Activated naive CD8-positive, alpha-beta T cell treated with anti-CD3 and anti-CD28 coated beads, Interleukin-2, amount 10 ng/mL, durations not matched to agents 7 days and 5 days (primary cell): ENCODE results near the gene DNAAF5. TPM values are rescaled to one million over a fixed set of nuclear protein-coding genes. Genes with fewer than 3 reads are reported as not detected.

ENCODE experiments used
- ATAC-seq: fragments of 150-1000 bp; cut with Tn5 transposase; one replicate; pipeline ENCODE4 v1.10.0; 2021; ENCODE audit warnings: low read depth, moderate library complexity
- POLR2A ChIA-PET: fragments of 350-600 bp; sonication (Branson Sonifier 250); formaldehyde crosslinking; loops from one replicate; lab custom pipeline; 2021; ENCODE audit warnings: antibody characterized with exemption; lab: Charles Lee
- DNase-seq: peaks from one replicate; pipeline ENCODE4 v3.0.0; 2021
- H3K27ac Mint-ChIP-seq: one replicate; pipeline ENCODE4 v1.8.0; 2022; ENCODE audit warnings: mild to moderate bottlenecking, mixed read lengths
- H3K27me3 Mint-ChIP-seq: one replicate; pipeline ENCODE4 v1.8.0; 2022; ENCODE audit warnings: mild to moderate bottlenecking, moderate library complexity, mixed read lengths
- H3K36me3 Mint-ChIP-seq: one replicate; pipeline ENCODE4 v1.8.0; 2021; ENCODE audit warnings: mild to moderate bottlenecking, mixed read lengths
- H3K4me1 Mint-ChIP-seq: one replicate; pipeline ENCODE4 v1.8.0; 2021; ENCODE audit warnings: mixed read lengths
- H3K4me3 Mint-ChIP-seq: one replicate; pipeline ENCODE4 v1.8.0; 2022; ENCODE audit warnings: mild to moderate bottlenecking, moderate library complexity, mixed read lengths
- H3K9me3 Mint-ChIP-seq: one replicate; pipeline ENCODE4 v1.8.0; 2021; ENCODE audit warnings: mixed read lengths
- total RNA-seq, 2 experiments: library from RNA; stranded (reverse); gene quantifications; one replicate each; pipeline ENCODE4 v1.2.3, GENCODE V29; 2021

Gene DNAAF5
- total RNA-seq, 2 experiments from 2014 or later, result 18.3 to 22.4 TPM

GRCh38 chr7:774161-775109 is 47.9 kb downstream of the DNAAF5 start:
- no peak overlapping the region for H3K27ac Mint-ChIP-seq
- no peaks in the 10 kb centered on the region for H3K4me1 Mint-ChIP-seq
- H3K27me3 Mint-ChIP-seq, result no peaks in the 10 kb centered on the region
- no peak overlapping the region for H3K4me3 Mint-ChIP-seq
- H3K36me3 Mint-ChIP-seq, result peaks cover 5% of the 10 kb centered on the region
- DNase-seq (peak; percentile 77), ATAC-seq (peak; percentile 70)
- no peaks in the 10 kb centered on the region for H3K9me3 Mint-ChIP-seq
- POLR2A ChIA-PET, result no interaction called here

DNA sequence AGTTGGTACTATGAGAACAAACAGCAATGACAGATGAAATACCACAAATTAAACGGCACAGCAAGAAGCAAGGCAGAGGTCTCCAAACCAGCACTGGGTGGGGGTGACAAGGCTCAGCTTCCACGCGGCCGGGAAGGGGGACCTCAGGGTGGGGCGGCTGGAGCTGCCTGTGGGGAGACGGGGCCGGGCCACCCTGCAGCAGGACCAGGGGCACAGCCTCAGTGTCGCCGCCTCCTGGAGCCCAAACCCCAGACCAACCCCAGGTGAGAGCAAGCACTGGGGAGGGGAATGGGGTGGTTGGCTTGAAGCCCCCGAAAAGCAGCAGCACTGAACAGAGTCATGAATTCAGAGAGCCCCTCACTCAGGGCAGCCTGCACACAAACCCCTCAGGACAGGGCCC is 49.9 kb downstream of the DNAAF5 start:
- no peak overlapping the region for H3K27ac Mint-ChIP-seq
- no peaks in the 10 kb centered on the region for H3K4me1 Mint-ChIP-seq
- no peaks in the 10 kb centered on the region for H3K27me3 Mint-ChIP-seq
- POLR2A ChIA-PET, result no interaction called here
- peaks cover 5% of the 10 kb centered on the region for H3K36me3 Mint-ChIP-seq
- no peaks in the 10 kb centered on the region for H3K9me3 Mint-ChIP-seq
- no peak overlapping the region for H3K4me3 Mint-ChIP-seq
- DNase-seq (no peak), ATAC-seq (no peak)

DNA sequence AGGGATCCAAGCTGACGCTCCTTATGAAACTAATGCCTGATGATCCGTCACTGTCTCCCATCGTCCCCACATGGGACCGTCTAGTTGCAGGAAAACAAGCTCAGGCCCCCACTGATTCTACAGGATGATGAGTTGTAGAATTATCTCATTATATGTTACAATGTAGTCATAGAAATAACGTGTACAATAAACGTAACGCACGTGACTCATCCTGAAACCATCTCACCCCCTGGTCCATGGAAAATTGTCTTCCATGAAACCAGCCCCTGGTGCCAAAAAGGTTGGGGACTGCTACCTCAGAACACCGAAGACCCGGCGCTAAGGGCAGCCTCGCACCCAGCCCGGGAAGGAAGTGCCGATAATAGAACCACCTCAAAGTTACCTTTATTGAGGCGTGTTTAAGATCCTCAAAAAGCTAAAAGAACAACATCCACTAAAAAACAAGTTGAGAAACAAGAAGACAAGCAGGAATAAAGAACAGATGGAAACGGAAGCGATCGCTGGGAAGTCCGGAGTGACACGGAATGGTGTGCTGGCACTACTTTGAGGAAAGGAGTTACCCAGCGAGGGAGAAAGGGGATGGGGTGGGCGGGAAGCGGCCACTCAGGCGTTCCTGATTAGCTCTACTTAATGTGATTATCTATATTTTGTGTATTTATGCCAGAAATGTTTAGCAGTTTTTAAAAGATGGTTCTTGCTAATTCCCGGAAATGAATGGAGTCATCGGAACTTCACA is 50.7 kb downstream of the DNAAF5 start:
- Mint-ChIP-seq H3K4me3 (no peak overlapping the region), H3K27me3 (no peaks in the 10 kb centered on the region), H3K4me1 (no peaks in the 10 kb centered on the region), H3K27ac (no peak overlapping the region), H3K36me3 (peaks cover 6% of the 10 kb centered on the region), H3K9me3 (no peaks in the 10 kb centered on the region)
- POLR2A ChIA-PET, result no interaction called here
- DNase-seq (no peak), ATAC-seq (no peak)

GRCh38 chr7:777728-778078 is 51.2 kb downstream of the DNAAF5 start:
- H3K4me1 Mint-ChIP-seq, result no peaks in the 10 kb centered on the region
- H3K27me3 Mint-ChIP-seq, result no peaks in the 10 kb centered on the region
- POLR2A ChIA-PET, result no interaction called here
- no peak overlapping the region for H3K4me3 Mint-ChIP-seq
- no peaks in the 10 kb centered on the region for H3K9me3 Mint-ChIP-seq
- H3K36me3 Mint-ChIP-seq, result peaks cover 7% of the 10 kb centered on the region
- H3K27ac Mint-ChIP-seq, result no peak overlapping the region
- DNase-seq (no peak), ATAC-seq (no peak)

GRCh38 chr7:778271-778967 is 51.9 kb downstream of the DNAAF5 start:
- no peak for ATAC-seq
- no peak for DNase-seq
- Mint-ChIP-seq H3K36me3 (peaks cover 10% of the 10 kb centered on the region), H3K9me3 (no peaks in the 10 kb centered on the region), H3K4me1 (no peaks in the 10 kb centered on the region), H3K27ac (no peak overlapping the region), H3K27me3 (no peaks in the 10 kb centered on the region), H3K4me3 (no peak overlapping the region)
- POLR2A ChIA-PET, result no interaction called here

DNA sequence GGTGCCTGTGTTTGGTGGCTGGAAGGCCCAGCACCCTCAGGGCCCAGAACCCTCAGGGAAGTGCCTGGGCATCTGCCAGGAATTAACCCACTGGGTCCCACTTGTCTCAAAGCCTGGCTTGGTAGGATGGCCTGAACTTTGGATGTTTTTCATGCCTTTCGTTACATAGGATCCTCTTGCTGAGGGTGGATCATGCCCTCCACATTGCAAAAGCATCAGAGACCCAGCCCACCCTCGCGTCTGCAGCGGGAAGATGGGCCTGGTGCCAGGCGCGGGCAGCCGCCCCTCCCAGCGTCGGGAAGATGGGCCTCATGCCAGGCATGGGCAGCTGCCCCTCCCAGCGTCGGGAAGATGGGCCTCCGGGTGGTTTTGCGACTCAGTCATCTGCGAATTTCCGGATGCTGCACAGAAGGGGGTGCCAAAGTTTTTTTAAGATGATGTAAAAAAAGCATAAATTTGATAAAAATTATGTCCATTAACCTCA is 52.5 kb downstream of the DNAAF5 start:
- DNase-seq, result no peak
- H3K27ac Mint-ChIP-seq, result no peak overlapping the region

DNA sequence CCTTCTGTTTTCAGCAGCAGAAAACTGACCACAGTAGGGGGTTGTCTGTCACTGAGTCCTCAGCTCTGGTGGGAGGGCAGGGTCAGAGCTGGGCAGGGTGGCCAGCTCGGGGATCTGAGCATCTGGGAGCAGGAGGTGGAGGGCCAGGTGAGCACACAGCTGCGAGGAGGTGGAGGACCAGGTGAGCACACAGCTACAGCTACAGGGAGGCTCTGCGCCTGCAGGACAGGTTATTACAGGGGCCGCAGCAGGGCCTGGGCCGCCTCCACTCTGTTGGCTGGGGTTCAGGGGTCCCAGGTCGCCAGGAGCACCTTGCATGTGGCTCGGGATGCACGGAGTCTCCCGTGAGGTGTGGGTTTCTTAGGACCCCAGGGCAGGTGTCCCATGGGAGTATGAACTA is 53.0 kb downstream of the DNAAF5 start:
- no peak for DNase-seq
- Mint-ChIP-seq H3K9me3 (no peaks in the 10 kb centered on the region), H3K36me3 (peaks cover 17% of the 10 kb centered on the region), H3K27me3 (no peaks in the 10 kb centered on the region), H3K27ac (no peak overlapping the region), H3K4me1 (no peaks in the 10 kb centered on the region), H3K4me3 (no peak overlapping the region)
- POLR2A ChIA-PET, result no interaction called here
- ATAC-seq, result no peak

More for the DNA sequence above, 52.5 kb downstream of the DNAAF5 start:
- H3K27me3 Mint-ChIP-seq, result no peaks in the 10 kb centered on the region
- ATAC-seq, result no peak
- H3K36me3 Mint-ChIP-seq, result peaks cover 13% of the 10 kb centered on the region
- H3K9me3 Mint-ChIP-seq, result no peaks in the 10 kb centered on the region
- POLR2A ChIA-PET, result no interaction called here
- H3K4me3 Mint-ChIP-seq, result no peak overlapping the region
- no peaks in the 10 kb centered on the region for H3K4me1 Mint-ChIP-seq

GRCh38 chr7:780081-780480 is 53.6 kb downstream of the DNAAF5 start:
- Mint-ChIP-seq H3K9me3 (no peaks in the 10 kb centered on the region), H3K36me3 (peaks cover 17% of the 10 kb centered on the region), H3K4me1 (no peaks in the 10 kb centered on the region), H3K27ac (no peak overlapping the region), H3K27me3 (no peaks in the 10 kb centered on the region), H3K4me3 (no peak overlapping the region)
- no peak for ATAC-seq
- DNase-seq, result no peak
- POLR2A ChIA-PET, result no interaction called here

- H3K36me3 Mint-ChIP-seq, result peaks cover 16% of the 10 kb centered on the region
- ATAC-seq (no peak), DNase-seq (no peak)
- no peak overlapping the region for H3K4me3 Mint-ChIP-seq
- no peaks in the 10 kb centered on the region for H3K4me1 Mint-ChIP-seq
- no peaks in the 10 kb centered on the region for H3K27me3 Mint-ChIP-seq
- no peaks in the 10 kb centered on the region for H3K9me3 Mint-ChIP-seq
- H3K27ac Mint-ChIP-seq, result no peak overlapping the region
- POLR2A ChIA-PET, result no interaction called here
Observed at GRCh38 chr7:780516-780915, 54.0 kb downstream of the DNAAF5 start.

DNA sequence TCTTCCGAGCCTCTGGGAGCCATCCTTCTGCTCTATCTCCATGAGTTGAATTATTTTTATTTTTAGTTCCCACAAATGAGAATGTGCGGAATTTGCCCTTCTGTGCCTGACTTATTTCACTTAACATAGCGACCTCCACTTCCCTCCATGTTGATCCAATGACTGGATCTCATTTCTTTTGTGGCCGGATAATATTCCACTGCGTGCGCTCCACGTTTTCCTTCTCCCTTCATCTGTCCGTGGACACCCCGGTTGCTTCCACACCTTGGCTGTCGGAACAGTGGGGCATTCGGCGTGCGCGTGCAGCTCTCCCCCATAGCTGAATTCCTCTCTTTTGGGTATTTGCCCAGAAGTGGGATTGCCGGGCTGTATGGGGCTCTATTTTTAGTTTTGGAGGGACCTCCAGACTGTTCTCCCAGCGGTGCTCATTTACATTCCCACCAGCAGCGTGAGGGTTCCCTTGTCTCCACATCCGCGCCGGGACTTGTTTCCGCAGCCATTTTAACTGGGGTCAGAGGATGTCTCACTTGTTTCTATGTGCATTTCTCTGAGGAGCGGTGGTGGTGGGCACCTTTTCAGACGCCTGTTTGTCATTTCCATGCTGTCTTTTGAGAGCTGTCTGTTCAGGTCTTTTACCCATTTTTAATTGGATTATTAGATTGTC is 54.8 kb downstream of the DNAAF5 start:
- Mint-ChIP-seq H3K4me3 (no peak overlapping the region), H3K27ac (no peak overlapping the region), H3K36me3 (peaks cover 12% of the 10 kb centered on the region), H3K4me1 (no peaks in the 10 kb centered on the region), H3K9me3 (no peaks in the 10 kb centered on the region), H3K27me3 (no peaks in the 10 kb centered on the region)
- POLR2A ChIA-PET, result no interaction called here
- DNase-seq (no peak), ATAC-seq (no peak)

DNA sequence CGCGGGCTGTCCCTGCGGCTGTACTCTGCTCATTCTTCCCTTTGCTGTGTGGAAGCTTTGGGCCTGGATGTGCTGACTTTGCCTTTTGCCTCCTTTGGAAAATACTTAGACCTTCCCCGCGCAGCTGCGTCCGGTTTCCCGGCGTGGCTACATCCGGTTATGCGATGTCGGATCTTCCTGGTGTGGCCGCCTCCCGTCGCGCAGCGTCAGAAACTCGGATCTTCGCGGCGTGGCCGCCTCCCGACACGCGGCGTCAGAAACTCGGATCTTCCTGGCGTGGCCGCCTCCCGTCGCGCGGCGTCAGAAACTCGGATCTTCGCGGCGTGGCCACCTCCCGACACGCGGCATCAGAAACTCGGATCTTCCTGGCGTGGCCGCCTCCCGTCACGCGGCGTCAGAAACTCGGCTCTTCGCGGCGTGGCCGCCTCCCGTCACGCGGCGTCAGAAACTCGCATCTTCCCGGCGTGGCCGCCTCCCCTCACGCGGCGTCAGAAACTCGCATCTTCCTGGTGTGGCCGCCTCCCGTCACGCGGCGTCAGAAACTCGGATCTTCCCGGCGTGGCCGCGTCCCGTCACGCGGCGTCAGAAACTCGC is 55.5 kb downstream of the DNAAF5 start:
- Mint-ChIP-seq H3K4me3 (no peak overlapping the region), H3K4me1 (no peaks in the 10 kb centered on the region), H3K9me3 (no peaks in the 10 kb centered on the region), H3K36me3 (peaks cover 12% of the 10 kb centered on the region), H3K27me3 (no peaks in the 10 kb centered on the region), H3K27ac (no peak overlapping the region)
- POLR2A ChIA-PET, result no interaction called here
- ATAC-seq (no peak), DNase-seq (no peak)

GRCh38 chr7:782718-783449 is 56.4 kb downstream of the DNAAF5 start:
- H3K4me1 Mint-ChIP-seq, result no peaks in the 10 kb centered on the region
- H3K27ac Mint-ChIP-seq, result no peak overlapping the region
- ATAC-seq, result no peak
- no peaks in the 10 kb centered on the region for H3K9me3 Mint-ChIP-seq
- H3K36me3 Mint-ChIP-seq, result peaks cover 12% of the 10 kb centered on the region
- no peak for DNase-seq
- POLR2A ChIA-PET, result interaction anchor here (0.6 to 0.9 kb wide), 2 partner anchors 32 to 34 kb away, joined by 3 read pairs; no protein-coding TSS in a partner anchor
- no peak overlapping the region for H3K4me3 Mint-ChIP-seq
- no peaks in the 10 kb centered on the region for H3K27me3 Mint-ChIP-seq
